ENCODE data around the gene IQSEC3. TPM values are rescaled to one million over a fixed set of nuclear protein-coding genes. Genes with fewer than 3 reads are reported as not detected.

The IQSEC3 gene
- total and polyA plus RNA-seq, 5 donors: 1.3 to 3.6 (median 1.5) TPM

DNA sequence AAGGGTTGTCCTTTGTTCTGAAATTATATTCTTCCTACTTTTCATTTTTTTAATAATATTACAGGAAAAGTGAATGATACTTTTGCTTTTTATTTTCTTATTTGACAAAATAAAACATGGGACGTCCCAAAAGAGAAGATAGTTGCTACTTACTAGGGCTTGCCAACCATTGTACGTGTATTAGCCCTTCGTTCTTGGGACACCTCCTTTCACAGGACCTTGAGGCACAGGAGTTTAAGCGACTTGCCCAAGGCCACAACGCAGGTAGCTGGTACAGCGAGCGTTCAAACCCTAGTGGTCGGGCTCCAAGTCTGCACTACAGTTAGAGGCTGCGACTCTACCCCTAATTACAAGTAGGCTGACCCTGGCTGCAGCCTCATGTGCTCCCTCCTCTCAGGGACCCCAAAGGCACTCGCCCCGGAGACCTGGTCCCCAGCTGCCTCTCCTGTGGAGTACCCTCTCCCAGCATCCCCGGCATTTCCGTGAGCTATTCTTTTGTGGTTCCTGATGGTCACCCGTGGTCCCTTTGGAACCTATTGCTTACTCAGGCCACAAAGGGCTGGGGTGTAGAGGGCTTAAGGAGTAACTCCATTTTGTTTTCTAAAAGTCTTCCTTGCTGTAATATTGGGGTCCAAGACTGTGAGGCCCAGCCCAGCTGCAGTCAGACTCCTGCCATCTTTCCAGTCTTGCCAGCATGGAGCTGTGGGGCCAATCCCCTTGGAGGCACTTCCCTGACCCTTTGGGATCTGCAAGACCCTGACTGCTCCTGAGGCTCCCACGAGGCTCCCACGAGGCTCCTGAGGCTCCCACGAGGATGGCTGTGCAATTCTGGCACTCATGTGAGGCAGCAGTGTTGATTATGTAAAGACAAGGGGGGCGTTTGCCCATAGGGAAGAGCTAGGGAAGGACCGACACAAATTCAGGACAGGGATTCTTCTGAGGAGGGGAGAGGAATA is 49.7 kb downstream of the IQSEC3 start:
- Histone ChIP-seq H3K9me3 (ENCODE audit: control insufficient read depth, low read length) (no peaks in the 10 kb centered on the region), H3K4me3 (ENCODE audit: low read length) (no peak overlapping the region), H3K27me3 (ENCODE audit: control insufficient read depth, insufficient read depth) (no peaks in the 10 kb centered on the region), H3K27ac (ENCODE audit: low read length) (no peak overlapping the region), H3K4me1 (ENCODE audit: control insufficient read depth, insufficient read depth, low read length) (no peaks in the 10 kb centered on the region)
- DNase-seq: no peak
- no peak for ATAC-seq
- intact Hi-C loops (cut with DNase I): no loop called here
- WGBS: 77% methylated on average over 19 of the region's 19 CpGs

DNA sequence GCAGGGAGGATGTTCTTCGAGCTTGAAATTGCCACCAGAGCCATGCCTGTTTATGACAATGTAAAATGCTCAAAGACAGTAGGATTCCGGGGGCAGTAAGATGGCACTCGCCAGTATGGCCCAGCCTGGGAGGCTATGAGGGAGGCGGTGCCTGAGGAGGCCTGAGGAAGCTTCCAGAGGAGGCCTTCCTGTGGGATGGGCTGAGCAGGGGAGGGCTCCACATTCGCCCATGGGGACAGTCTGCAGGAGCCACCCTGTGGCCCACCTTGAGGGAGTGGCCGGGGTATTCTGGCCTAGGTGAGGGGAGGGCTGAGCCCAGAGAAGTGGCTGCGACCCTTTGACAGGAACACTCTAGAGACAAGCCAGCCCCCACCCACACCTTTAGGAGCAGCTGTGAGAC is 50.7 kb downstream of the IQSEC3 start:
- no peaks in the 10 kb centered on the region for H3K4me1 ChIP-seq (ENCODE audit: control insufficient read depth, insufficient read depth, low read length)
- peak; percentile 25 to 32 for ATAC-seq
- H3K27me3 ChIP-seq (ENCODE audit: control insufficient read depth, insufficient read depth): no peaks in the 10 kb centered on the region
- no peak overlapping the region for H3K4me3 ChIP-seq (ENCODE audit: low read length)
- DNase-seq: no peak
- H3K27ac ChIP-seq (ENCODE audit: low read length): no peak overlapping the region
- intact Hi-C loops (cut with DNase I): no loop called here
- WGBS: 85% methylated on average over 7 of the region's 7 CpGs
- H3K9me3 ChIP-seq (ENCODE audit: control insufficient read depth, low read length): no peaks in the 10 kb centered on the region

DNA sequence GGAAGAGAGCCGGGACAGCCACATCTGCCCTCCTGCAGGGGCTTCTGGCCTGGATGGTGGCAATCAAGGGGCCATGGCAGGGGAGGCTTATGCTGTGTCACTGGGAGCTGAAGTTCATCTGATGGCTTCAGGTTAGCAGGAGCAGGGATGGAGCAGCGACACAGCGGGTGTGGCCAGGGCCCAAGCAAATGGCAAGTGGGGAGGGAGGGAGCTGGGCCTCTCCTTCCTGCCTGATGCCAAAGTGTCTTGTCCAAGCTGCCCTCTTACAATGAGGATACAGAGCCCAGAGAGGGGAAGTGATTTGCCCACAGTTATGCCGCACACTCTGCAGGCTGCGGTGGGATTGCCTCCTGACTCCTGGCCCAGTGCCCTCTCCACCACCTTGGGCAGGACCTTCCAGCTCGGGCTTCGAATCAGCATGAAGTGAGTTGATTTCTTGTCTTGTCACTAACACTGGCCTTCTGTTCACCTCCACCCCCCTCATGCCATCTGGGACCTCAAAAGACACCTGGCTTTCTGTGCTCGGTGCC is 51.3 kb downstream of the IQSEC3 start:
- DNase-seq: no peak
- ATAC-seq: no peak

DNA sequence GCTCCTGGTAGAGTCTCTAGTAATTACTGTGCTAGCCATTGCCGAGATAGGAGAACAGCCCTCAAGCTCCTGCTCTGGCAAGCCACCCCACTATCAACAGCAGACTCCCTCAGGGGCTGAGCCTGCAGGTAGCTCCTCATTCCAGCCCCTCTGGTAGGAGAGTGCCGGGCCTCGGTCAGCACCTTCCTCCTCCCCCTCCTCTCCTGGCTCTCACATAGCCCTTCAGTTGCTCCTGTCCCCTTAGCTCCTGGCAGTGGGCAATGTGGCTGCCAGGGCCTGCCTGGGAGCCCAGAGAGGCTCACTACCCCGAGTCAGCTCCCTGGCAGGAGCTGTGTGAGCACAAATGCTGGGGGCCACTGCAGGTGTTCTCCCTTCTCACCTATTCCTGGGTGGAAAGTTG is 52.0 kb downstream of the IQSEC3 start:
- Histone ChIP-seq H3K4me3 (ENCODE audit: low read length) (no peak overlapping the region), H3K27me3 (ENCODE audit: control insufficient read depth, insufficient read depth) (no peaks in the 10 kb centered on the region), H3K27ac (ENCODE audit: low read length) (no peak overlapping the region), H3K4me1 (ENCODE audit: control insufficient read depth, insufficient read depth, low read length) (no peaks in the 10 kb centered on the region), H3K9me3 (ENCODE audit: control insufficient read depth, low read length) (no peaks in the 10 kb centered on the region)
- WGBS: 65% methylated on average over 4 of the region's 4 CpGs
- ATAC-seq (no peak), DNase-seq (no peak)
- intact Hi-C loops (cut with DNase I): no loop called here

More for the DNA sequence above, 51.3 kb downstream of the IQSEC3 start:
- Histone ChIP-seq H3K4me3 (ENCODE audit: low read length) (no peak overlapping the region), H3K27ac (ENCODE audit: low read length) (no peak overlapping the region), H3K27me3 (ENCODE audit: control insufficient read depth, insufficient read depth) (no peaks in the 10 kb centered on the region), H3K9me3 (ENCODE audit: control insufficient read depth, low read length) (no peaks in the 10 kb centered on the region), H3K4me1 (ENCODE audit: control insufficient read depth, insufficient read depth, low read length) (no peaks in the 10 kb centered on the region)
- intact Hi-C loops (cut with DNase I): no loop called here
- WGBS: 86% methylated on average over 8 of the region's 8 CpGs

DNA sequence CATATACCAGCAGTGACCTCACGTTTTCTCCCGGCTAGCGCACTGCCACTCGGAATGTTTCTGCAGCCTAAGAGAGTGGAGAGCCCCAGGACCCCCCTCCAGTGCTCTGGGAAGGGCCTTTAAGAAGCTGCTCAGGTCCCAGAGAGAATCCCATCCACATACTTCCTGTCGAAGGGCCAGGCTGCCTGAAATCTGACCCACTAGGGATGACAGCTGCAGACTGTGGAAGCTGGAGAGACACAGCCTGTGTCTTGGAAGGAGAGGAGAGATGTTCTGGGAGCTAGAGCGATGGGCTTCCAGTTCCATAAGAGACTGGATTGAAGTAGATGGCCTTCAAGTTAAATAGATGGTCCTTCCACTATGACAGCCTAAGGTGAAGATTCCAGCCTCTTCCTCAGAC is 54.4 kb downstream of the IQSEC3 start:
- DNase-seq (no peak), ATAC-seq (no peak)
- WGBS: 66% methylated on average over 6 of the region's 6 CpGs
- H3K4me3 ChIP-seq (ENCODE audit: low read length): no peak overlapping the region
- intact Hi-C loops (cut with DNase I): no loop called here
- H3K9me3 ChIP-seq (ENCODE audit: control insufficient read depth, low read length): no peaks in the 10 kb centered on the region
- H3K4me1 ChIP-seq (ENCODE audit: control insufficient read depth, insufficient read depth, low read length): no peaks in the 10 kb centered on the region
- H3K27me3 ChIP-seq (ENCODE audit: control insufficient read depth, insufficient read depth): no peaks in the 10 kb centered on the region
- H3K27ac ChIP-seq (ENCODE audit: low read length): no peak overlapping the region

DNA sequence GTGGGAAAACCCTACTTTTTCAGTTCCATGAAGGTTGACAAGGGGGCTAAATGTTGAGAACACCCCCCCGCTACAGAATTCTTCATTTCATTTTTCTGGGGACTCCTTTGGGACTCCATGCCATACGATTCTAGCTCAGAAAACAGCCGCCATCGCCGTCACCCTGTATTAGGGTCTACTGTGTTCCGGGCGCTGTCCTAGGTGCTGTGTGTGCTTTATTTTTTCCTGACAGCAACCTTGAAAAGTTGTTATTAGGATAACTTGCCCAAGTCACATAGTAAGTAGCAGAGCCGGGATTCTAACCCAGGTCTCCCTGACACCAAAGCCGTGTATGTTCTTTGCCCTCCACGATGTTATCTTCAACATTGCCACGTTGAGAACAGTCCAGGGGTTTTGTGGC is 55.1 kb downstream of the IQSEC3 start:
- WGBS: 80% methylated on average over 11 of the region's 11 CpGs
- Histone ChIP-seq H3K27ac (ENCODE audit: low read length) (no peak overlapping the region), H3K4me1 (ENCODE audit: control insufficient read depth, insufficient read depth, low read length) (no peaks in the 10 kb centered on the region), H3K27me3 (ENCODE audit: control insufficient read depth, insufficient read depth) (no peaks in the 10 kb centered on the region), H3K9me3 (ENCODE audit: control insufficient read depth, low read length) (no peaks in the 10 kb centered on the region), H3K4me3 (ENCODE audit: low read length) (no peak overlapping the region)
- ATAC-seq (no peak), DNase-seq (no peak)
- intact Hi-C loops (cut with DNase I): no loop called here

DNA sequence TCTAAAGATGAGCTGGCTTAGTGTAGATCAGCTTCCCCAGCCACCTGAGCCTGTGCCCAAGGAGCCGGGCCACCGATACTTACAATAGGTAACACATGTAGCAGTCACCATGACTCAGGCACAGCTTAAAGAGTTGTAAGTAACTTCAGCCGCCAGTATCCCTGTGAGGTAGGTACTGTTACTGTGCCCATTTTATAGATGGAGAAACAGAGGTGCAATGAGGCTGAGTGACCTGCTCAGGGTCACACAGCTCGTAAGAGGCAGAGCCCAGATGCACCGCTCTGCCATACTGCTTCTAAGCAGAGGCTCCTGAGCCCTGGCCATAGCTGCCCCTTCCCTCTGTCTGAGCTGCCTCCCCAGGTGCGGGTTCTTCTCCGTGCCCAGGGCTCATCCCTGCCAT is 58.5 kb downstream of the IQSEC3 start:
- ATAC-seq (no peak), DNase-seq (no peak)
- Histone ChIP-seq H3K9me3 (ENCODE audit: control insufficient read depth, low read length) (no peaks in the 10 kb centered on the region), H3K27ac (ENCODE audit: low read length) (no peak overlapping the region), H3K4me1 (ENCODE audit: control insufficient read depth, insufficient read depth, low read length) (no peaks in the 10 kb centered on the region), H3K27me3 (ENCODE audit: control insufficient read depth, insufficient read depth) (no peaks in the 10 kb centered on the region), H3K4me3 (ENCODE audit: low read length) (no peak overlapping the region)
- intact Hi-C loops (cut with DNase I): no loop called here
- 92% methylated on average over 7 of the region's 7 CpGs for WGBS

DNA sequence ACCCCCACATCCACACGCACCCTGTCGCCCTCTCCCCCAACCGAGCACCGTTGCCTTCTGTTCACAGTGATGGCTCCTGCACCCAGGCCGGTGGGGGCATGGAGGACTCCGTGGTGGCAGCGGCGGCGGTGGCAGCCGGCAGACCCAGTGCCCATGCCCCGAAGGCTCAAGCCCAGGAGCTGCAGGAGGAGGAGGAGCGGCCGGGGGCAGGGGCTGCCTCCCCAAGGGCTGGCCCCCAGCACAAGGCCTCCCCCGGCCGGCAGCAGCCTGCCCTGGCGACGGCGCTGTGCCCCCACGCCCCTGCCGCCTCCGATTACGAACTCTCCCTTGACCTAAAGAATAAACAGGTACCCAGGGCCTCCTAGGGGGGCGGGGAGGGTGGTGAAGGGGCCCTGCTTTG is 59.0 kb downstream of the IQSEC3 start:
- WGBS: 75% methylated on average over 23 of the region's 23 CpGs
- Histone ChIP-seq H3K4me1 (ENCODE audit: control insufficient read depth, insufficient read depth, low read length) (no peaks in the 10 kb centered on the region), H3K27me3 (ENCODE audit: control insufficient read depth, insufficient read depth) (no peaks in the 10 kb centered on the region), H3K27ac (ENCODE audit: low read length) (no peak overlapping the region), H3K4me3 (ENCODE audit: low read length) (no peak overlapping the region), H3K9me3 (ENCODE audit: control insufficient read depth, low read length) (no peaks in the 10 kb centered on the region)
- DNase-seq: no peak
- ATAC-seq: no peak
- intact Hi-C loops (cut with DNase I): no loop called here

DNA sequence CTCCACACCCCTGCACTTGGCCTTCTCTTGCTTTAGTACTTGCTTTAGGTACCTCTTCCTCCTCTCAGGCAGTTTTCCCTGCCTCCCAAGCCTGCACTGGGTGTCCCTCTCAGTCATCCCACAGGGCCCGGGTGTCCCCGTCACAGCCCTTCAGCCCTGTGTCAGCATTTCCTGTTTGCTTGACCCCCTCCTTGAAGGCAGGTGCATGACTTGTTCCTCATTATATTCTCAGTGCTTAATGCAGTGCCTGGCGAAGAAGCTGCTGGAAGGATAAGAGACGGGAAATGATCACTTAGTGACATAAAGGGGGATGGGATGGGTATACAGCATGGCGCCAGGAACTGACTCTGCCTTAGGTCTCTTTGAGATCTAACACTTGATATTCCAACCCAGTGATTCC is 61.5 kb downstream of the IQSEC3 start:
- H3K4me1 ChIP-seq (ENCODE audit: control insufficient read depth, insufficient read depth, low read length): no peaks in the 10 kb centered on the region
- no peaks in the 10 kb centered on the region for H3K27me3 ChIP-seq (ENCODE audit: control insufficient read depth, insufficient read depth)
- H3K27ac ChIP-seq (ENCODE audit: low read length): no peak overlapping the region
- ATAC-seq (no peak), DNase-seq (peak in 1 of 3 donors; percentile 49)
- no peaks in the 10 kb centered on the region for H3K9me3 ChIP-seq (ENCODE audit: control insufficient read depth, low read length)
- 60% methylated on average over 5 of the region's 5 CpGs for WGBS
- intact Hi-C loops (cut with DNase I): no loop called here
- no peak overlapping the region for H3K4me3 ChIP-seq (ENCODE audit: low read length)

DNA sequence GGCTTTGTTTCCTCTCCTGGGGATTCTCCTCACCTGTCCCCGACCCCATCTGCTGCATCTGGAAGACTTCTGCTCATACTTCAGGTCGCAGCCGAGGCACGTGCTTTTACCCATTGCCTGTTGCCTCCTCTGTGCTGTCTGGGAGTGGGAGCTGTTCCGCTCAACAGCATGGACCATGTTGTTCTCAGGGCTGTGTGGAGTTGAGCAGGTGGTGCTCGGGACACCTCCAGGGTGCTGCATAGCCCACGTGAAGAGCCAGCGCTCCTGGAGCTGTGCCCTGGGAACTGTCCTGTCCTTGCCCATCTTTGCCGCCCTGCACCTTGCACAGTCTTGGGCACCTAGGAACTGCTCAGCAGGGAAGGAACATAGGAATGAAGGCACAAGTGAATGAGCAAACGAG is 62.4 kb downstream of the IQSEC3 start:
- no peak for ATAC-seq
- H3K27me3 ChIP-seq (ENCODE audit: control insufficient read depth, insufficient read depth): no peaks in the 10 kb centered on the region
- 73% methylated on average over 10 of the region's 10 CpGs for WGBS

DNA sequence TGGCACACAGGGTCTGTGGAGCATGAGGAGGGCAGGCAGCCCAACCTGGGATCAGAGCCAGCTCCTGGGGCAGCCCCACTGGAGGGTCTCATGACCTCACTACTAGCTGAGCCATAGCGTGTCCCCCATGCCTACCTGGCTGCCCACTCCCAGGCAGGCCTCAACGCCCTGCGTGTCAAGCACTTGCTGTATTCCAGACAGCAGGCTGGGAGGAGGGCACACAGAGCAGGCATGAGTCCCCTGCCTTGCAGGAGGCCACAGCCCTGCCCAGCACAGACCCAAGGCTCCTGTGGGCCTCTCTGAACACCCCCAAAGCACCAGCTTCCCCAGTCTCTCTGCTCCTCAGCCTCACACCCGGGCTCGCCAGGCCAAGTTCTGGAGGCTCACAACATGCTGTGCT is 64.0 kb downstream of the IQSEC3 start:
- H3K4me3 ChIP-seq (ENCODE audit: low read length): no peak overlapping the region
- 95% methylated on average over 5 of the region's 5 CpGs for WGBS
- H3K27me3 ChIP-seq (ENCODE audit: control insufficient read depth, insufficient read depth): no peaks in the 10 kb centered on the region
- DNase-seq (peak in 1 of 3 donors; percentile 32), ATAC-seq (no peak)
- H3K9me3 ChIP-seq (ENCODE audit: control insufficient read depth, low read length): no peaks in the 10 kb centered on the region
- intact Hi-C loops (cut with DNase I): no loop called here
- H3K4me1 ChIP-seq (ENCODE audit: control insufficient read depth, insufficient read depth, low read length): no peaks in the 10 kb centered on the region
- no peak overlapping the region for H3K27ac ChIP-seq (ENCODE audit: low read length)

More for the DNA sequence above, 62.4 kb downstream of the IQSEC3 start:
- DNase-seq: peak in 1 of 3 donors; percentile 18
- H3K4me3 ChIP-seq (ENCODE audit: low read length): no peak overlapping the region
- H3K9me3 ChIP-seq (ENCODE audit: control insufficient read depth, low read length): no peaks in the 10 kb centered on the region
- no peaks in the 10 kb centered on the region for H3K4me1 ChIP-seq (ENCODE audit: control insufficient read depth, insufficient read depth, low read length)
- H3K27ac ChIP-seq (ENCODE audit: low read length): no peak overlapping the region
- intact Hi-C loops (cut with DNase I): no loop called here

Data from right cardiac atrium (tissue), 5 donors.